ENCODE results near the gene PGP. TPM values are rescaled to one million over a fixed set of nuclear protein-coding genes. Genes with fewer than 3 reads are reported as not detected.

The PGP gene
- total RNA-seq, 1 donor from 2014 or later: 15.0 TPM

- H3K4me3 ChIP-seq: no peak overlapping the region
- H3K27ac ChIP-seq: no peak overlapping the region
- no peak for TF ChIP-seq CTCF (IDR thresholded peaks at IDR 0.05)
- H3K4me1 ChIP-seq: no peaks in the 10 kb centered on the region
- DNase-seq (no peak), ATAC-seq (no peak)
- H3K27me3 ChIP-seq: no peaks in the 10 kb centered on the region
- intact Hi-C loops (cut with DNase I): no loop called here
- H3K36me3 ChIP-seq: peaks cover 45% of the 10 kb centered on the region
- no peaks in the 10 kb centered on the region for H3K9me3 ChIP-seq
These were observed 38.6 kb downstream of the PGP start for GRCh38 chr16:2176047-2176446.

GRCh38 chr16:2175454-2175853, 39.2 kb downstream of the PGP start:
- Histone ChIP-seq H3K4me3 (no peak overlapping the region), H3K27ac (no peak overlapping the region), H3K27me3 (no peaks in the 10 kb centered on the region), H3K36me3 (peaks cover 45% of the 10 kb centered on the region), H3K4me1 (no peaks in the 10 kb centered on the region), H3K9me3 (no peaks in the 10 kb centered on the region)
- DNase-seq (no peak), ATAC-seq (no peak)
- intact Hi-C loops (cut with DNase I): no loop called here
- TF ChIP-seq CTCF (IDR thresholded peaks at IDR 0.05): no peak

- H3K4me3 ChIP-seq: no peak overlapping the region
- no peaks in the 10 kb centered on the region for H3K27me3 ChIP-seq
- no peaks in the 10 kb centered on the region for H3K9me3 ChIP-seq
- intact Hi-C loops (cut with DNase I): no loop called here
- no peak overlapping the region for H3K27ac ChIP-seq
- DNase-seq: no peak
- no peak for TF ChIP-seq CTCF (IDR thresholded peaks at IDR 0.05)
- no peak for ATAC-seq
- no peaks in the 10 kb centered on the region for H3K4me1 ChIP-seq
- H3K36me3 ChIP-seq: peaks cover 47% of the 10 kb centered on the region
These were observed 40.1 kb downstream of the PGP start for GRCh38 chr16:2174396-2175131.

- no peak overlapping the region for H3K4me3 ChIP-seq
- peaks cover 50% of the 10 kb centered on the region for H3K36me3 ChIP-seq
- no peak overlapping the region for H3K27ac ChIP-seq
- intact Hi-C loops (cut with DNase I): no loop called here
- H3K9me3 ChIP-seq: no peaks in the 10 kb centered on the region
- no peak for ATAC-seq
- TF ChIP-seq CTCF (IDR thresholded peaks at IDR 0.05): no peak
- no peaks in the 10 kb centered on the region for H3K27me3 ChIP-seq
- H3K4me1 ChIP-seq: no peaks in the 10 kb centered on the region
- no peak for DNase-seq
These were observed 40.7 kb downstream of the PGP start for GRCh38 chr16:2173916-2174315.

- TF ChIP-seq CTCF (IDR thresholded peaks at IDR 0.05): no peak
- peaks cover 50% of the 10 kb centered on the region for H3K36me3 ChIP-seq
- no peak for ATAC-seq
These were observed 41.3 kb downstream of the PGP start for GRCh38 chr16:2173366-2173765.

More at GRCh38 chr16:2173366-2173765, 41.3 kb downstream of the PGP start:
- Histone ChIP-seq H3K4me1 (no peaks in the 10 kb centered on the region), H3K27ac (no peak overlapping the region), H3K9me3 (no peaks in the 10 kb centered on the region), H3K27me3 (no peaks in the 10 kb centered on the region), H3K4me3 (no peak overlapping the region)
- DNase-seq: no peak
- intact Hi-C loops (cut with DNase I): no loop called here

All from upper lobe of right lung (tissue), 1 donor.